Astrocyte (in vitro differentiated cells and primary cell): ENCODE data around the gene CGREF1. TPM values are rescaled to one million over a fixed set of nuclear protein-coding genes. Genes with fewer than 3 reads are reported as not detected.

Source experiments
- DNase-seq: peaks from one replicate; pipeline ENCODE4 v3.0.0-alpha.2; 2010; ENCODE audit warnings: low read depth
- FAIRE-seq: peaks from 2 replicates; lab custom pipeline; 2011; peaks lifted over from hg19 to GRCh38; lab: Jason Lieb, UNC
- H2AFZ ChIP-seq: 2 replicates; pipeline ENCODE4 v1.6.0; 2012; ENCODE audit warnings: low read depth, low read length, inconsistent platforms
- H3K27ac ChIP-seq: 2 replicates; pipeline ENCODE4 v1.5.1; 2011; ENCODE audit warnings: low read depth, low read length, inconsistent platforms
- H3K27me3 ChIP-seq: 2 replicates; pipeline ENCODE4 v1.6.0; 2011; ENCODE audit warnings: low read length, inconsistent platforms; ENCODE audit not compliant: insufficient read depth
- H3K36me3 ChIP-seq: 2 replicates; pipeline ENCODE4 v1.5.1; 2011; ENCODE audit warnings: low read length, inconsistent platforms; ENCODE audit not compliant: insufficient read depth
- H3K4me1 ChIP-seq: 2 replicates; pipeline ENCODE4 v1.5.1; 2011; ENCODE audit warnings: low read length, inconsistent platforms; ENCODE audit not compliant: insufficient read depth
- H3K4me2 ChIP-seq: 2 replicates; pipeline ENCODE4 v1.6.0; 2012; ENCODE audit warnings: low read length, inconsistent platforms
- H3K4me3 ChIP-seq: 2 replicates; pipeline ENCODE4 v1.5.1; 2011; ENCODE audit warnings: low read depth, mild to moderate bottlenecking, low read length, inconsistent platforms; ENCODE audit not compliant: insufficient read depth
- H3K79me2 ChIP-seq: 2 replicates; pipeline ENCODE4 v1.6.0; 2012; ENCODE audit warnings: mild to moderate bottlenecking, low read length, inconsistent platforms; ENCODE audit not compliant: insufficient read depth
- H3K9ac ChIP-seq: 2 replicates; pipeline ENCODE4 v1.6.0; 2012; ENCODE audit warnings: mild to moderate bottlenecking, low read length, inconsistent platforms
- H3K9me3 ChIP-seq: 2 replicates; pipeline ENCODE4 v1.5.1; 2012; ENCODE audit warnings: low read depth, mild to moderate bottlenecking, low read length, inconsistent platforms; ENCODE audit not compliant: insufficient read depth
- H4K20me1 ChIP-seq: 2 replicates; pipeline ENCODE4 v1.6.0; 2012; ENCODE audit warnings: low read length, inconsistent platforms; ENCODE audit not compliant: insufficient read depth
- H3K27ac Mint-ChIP-seq: one replicate; pipeline ENCODE4 v1.8.0; 2021; ENCODE audit warnings: mild to moderate bottlenecking, mixed read lengths; ENCODE audit not compliant: unreplicated experiment
- H3K27me3 Mint-ChIP-seq: one replicate; pipeline ENCODE4 v1.8.0; 2021; ENCODE audit warnings: low read depth, mixed read lengths; ENCODE audit not compliant: unreplicated experiment
- H3K36me3 Mint-ChIP-seq: one replicate; pipeline ENCODE4 v1.8.0; 2021; ENCODE audit warnings: low read depth, mixed read lengths; ENCODE audit not compliant: unreplicated experiment
- H3K4me1 Mint-ChIP-seq: one replicate; pipeline ENCODE4 v1.8.0; 2021; ENCODE audit warnings: low read depth, mixed read lengths; ENCODE audit not compliant: unreplicated experiment
- H3K4me3 Mint-ChIP-seq: one replicate; pipeline ENCODE4 v1.8.0; 2021; ENCODE audit warnings: mild to moderate bottlenecking, moderate library complexity, mixed read lengths; ENCODE audit not compliant: unreplicated experiment
- H3K9me3 Mint-ChIP-seq: one replicate; pipeline ENCODE4 v1.8.0; 2021; ENCODE audit warnings: mild to moderate bottlenecking, mixed read lengths; ENCODE audit not compliant: unreplicated experiment
- EZH2 ChIP-seq: IDR thresholded peaks from 2 replicates; pipeline ENCODE4 v1.6.1; 2012; ENCODE audit warnings: mild to moderate bottlenecking, low read length, inconsistent platforms; ENCODE audit not compliant: insufficient read depth
- total RNA-seq: library from RNA; stranded (reverse); gene quantifications from 2 replicates; pipeline ENCODE4 v1.2.1, GENCODE V29; 2021
- TF ChIP-seq, protein P1 (sequence below): IDR thresholded peaks from 2 replicates; pipeline ENCODE4 v1.5.1; 2011; ENCODE audit warnings: low read depth, mild to moderate bottlenecking, inconsistent platforms, low read length, moderate library complexity; ENCODE audit not compliant: insufficient read depth

The CGREF1 gene
- total RNA-seq, 1 donor from 2014 or later = 1.8 TPM

DNA sequence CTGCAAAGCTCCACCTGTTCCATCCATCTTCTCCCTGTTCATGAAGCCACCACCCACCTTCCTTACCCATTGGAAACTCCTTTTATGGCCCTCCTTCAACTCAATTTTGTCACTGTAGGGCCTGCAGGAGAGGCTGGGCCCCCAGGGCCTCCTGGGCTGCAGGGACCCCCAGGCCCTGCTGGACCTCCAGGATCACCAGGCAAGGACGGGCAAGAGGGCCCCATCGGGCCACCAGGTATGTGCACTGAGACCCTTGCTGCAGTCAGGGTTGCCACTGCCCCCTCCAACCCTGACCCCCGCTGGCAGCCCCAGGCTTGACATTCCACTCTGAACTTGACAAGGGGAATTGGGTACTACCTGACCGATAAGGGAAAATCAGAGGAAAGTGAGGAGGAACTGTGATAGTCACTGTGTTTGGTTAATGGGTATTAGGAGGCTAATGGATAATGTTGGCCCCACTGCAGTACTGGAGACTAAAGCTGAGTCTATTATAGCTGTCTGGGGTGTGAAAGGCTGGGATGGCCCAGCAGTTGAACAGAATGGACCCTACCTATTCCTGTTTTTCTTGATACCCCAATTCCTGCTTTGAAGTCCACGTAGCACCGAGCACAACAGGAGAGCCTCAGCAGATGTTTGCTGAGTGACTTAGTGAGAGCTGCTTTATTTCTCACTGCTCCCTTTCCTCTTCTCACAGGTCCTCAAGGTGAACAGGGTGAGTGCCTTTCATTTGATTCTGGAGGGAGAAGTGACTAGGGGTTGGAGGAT lies 34.4 kb downstream of the CGREF1 start:
- Mint-ChIP-seq H3K9me3 (no peaks in the 10 kb centered on the region), H3K4me1 (peaks cover 12% of the 10 kb centered on the region), H3K27me3 (peaks cover 13% of the 10 kb centered on the region), H3K27ac (no peak overlapping the region), H3K4me3 (peak overlapping the region; percentile 64), H3K36me3 (no peaks in the 10 kb centered on the region)
- H4K20me1 ChIP-seq = peaks cover 11% of the 10 kb centered on the region
- no peak for TF ChIP-seq EZH2
- TF ChIP-seq, protein P1, sequence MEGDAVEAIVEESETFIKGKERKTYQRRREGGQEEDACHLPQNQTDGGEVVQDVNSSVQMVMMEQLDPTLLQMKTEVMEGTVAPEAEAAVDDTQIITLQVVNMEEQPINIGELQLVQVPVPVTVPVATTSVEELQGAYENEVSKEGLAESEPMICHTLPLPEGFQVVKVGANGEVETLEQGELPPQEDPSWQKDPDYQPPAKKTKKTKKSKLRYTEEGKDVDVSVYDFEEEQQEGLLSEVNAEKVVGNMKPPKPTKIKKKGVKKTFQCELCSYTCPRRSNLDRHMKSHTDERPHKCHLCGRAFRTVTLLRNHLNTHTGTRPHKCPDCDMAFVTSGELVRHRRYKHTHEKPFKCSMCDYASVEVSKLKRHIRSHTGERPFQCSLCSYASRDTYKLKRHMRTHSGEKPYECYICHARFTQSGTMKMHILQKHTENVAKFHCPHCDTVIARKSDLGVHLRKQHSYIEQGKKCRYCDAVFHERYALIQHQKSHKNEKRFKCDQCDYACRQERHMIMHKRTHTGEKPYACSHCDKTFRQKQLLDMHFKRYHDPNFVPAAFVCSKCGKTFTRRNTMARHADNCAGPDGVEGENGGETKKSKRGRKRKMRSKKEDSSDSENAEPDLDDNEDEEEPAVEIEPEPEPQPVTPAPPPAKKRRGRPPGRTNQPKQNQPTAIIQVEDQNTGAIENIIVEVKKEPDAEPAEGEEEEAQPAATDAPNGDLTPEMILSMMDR = no peak
- no peaks in the 10 kb centered on the region for H3K27me3 ChIP-seq
- DNase-seq = no peak
- FAIRE-seq = no peak
- H2AFZ ChIP-seq = no peak overlapping the region
- peak overlapping the region; percentile 91 for H3K4me2 ChIP-seq
- no peak overlapping the region for H3K4me3 ChIP-seq
- H3K9ac ChIP-seq = no peak overlapping the region
- H3K4me1 ChIP-seq = peaks cover 39% of the 10 kb centered on the region
- peaks cover 12% of the 10 kb centered on the region for H3K79me2 ChIP-seq
- no peak overlapping the region for H3K27ac ChIP-seq
- H3K36me3 ChIP-seq = peaks cover 2% of the 10 kb centered on the region
- H3K9me3 ChIP-seq = no peaks in the 10 kb centered on the region

GRCh38 chr2:27083410-27084296 lies 35.3 kb downstream of the CGREF1 start:
- FAIRE-seq (no peak), DNase-seq (no peak)
- peaks cover 47% of the 10 kb centered on the region for H3K4me1 ChIP-seq
- H3K4me2 ChIP-seq = no peak overlapping the region
- peaks cover 20% of the 10 kb centered on the region for H3K79me2 ChIP-seq
- H3K9ac ChIP-seq = no peak overlapping the region
- no peak overlapping the region for H3K4me3 ChIP-seq
- no peak overlapping the region for H3K27ac ChIP-seq
- no peaks in the 10 kb centered on the region for H3K9me3 Mint-ChIP-seq
- no peaks in the 10 kb centered on the region for H3K36me3 Mint-ChIP-seq
- no peak overlapping the region for H3K27ac Mint-ChIP-seq
- peaks cover 12% of the 10 kb centered on the region for H3K4me1 Mint-ChIP-seq
- no peak overlapping the region for H2AFZ ChIP-seq
- peaks cover 2% of the 10 kb centered on the region for H3K36me3 ChIP-seq
- H3K27me3 Mint-ChIP-seq = peaks cover 10% of the 10 kb centered on the region
- TF ChIP-seq EZH2 = no peak
- TF ChIP-seq, protein P1 = no peak
- H3K27me3 ChIP-seq = no peaks in the 10 kb centered on the region
- H3K4me3 Mint-ChIP-seq = peak overlapping the region; percentile 50
- H3K9me3 ChIP-seq = no peaks in the 10 kb centered on the region
- peaks cover 11% of the 10 kb centered on the region for H4K20me1 ChIP-seq
